Mesenchymal stem cell (in vitro differentiated cells and primary cell): ENCODE data around the gene FBXO41.

ENCODE experiments used
- DNase-seq: peaks from one replicate; pipeline ENCODE4 v3.0.0-alpha.2; 2013
- H2AFZ ChIP-seq: one replicate; pipeline ENCODE4 v1.6.1; 2013; ENCODE audit warnings: low read depth, mild to moderate bottlenecking, control low read depth, inconsistent platforms, low read length, moderate library complexity
- H2AK5ac ChIP-seq: 2 replicates; pipeline ENCODE4 v1.6.1; 2013; ENCODE audit warnings: low read length, moderate library complexity, mild to moderate bottlenecking, inconsistent platforms; ENCODE audit not compliant: severe bottlenecking
- H2BK120ac ChIP-seq: one replicate; pipeline ENCODE4 v1.6.1; 2013; ENCODE audit warnings: low read depth, mild to moderate bottlenecking, inconsistent platforms, low read length, moderate library complexity
- H2BK12ac ChIP-seq, 2 experiments: one replicate each; pipeline ENCODE4 v1.6.1; 2013; ENCODE audit warnings: inconsistent platforms in 2 of 2, low read length in 2 of 2, mild to moderate bottlenecking in 2 of 2, moderate library complexity in 2 of 2, control low read depth in 1 of 2
- H2BK15ac ChIP-seq: one replicate; pipeline ENCODE4 v1.6.1; 2013; ENCODE audit warnings: mild to moderate bottlenecking, low read depth, inconsistent platforms; ENCODE audit not compliant: poor library complexity, severe bottlenecking
- H2BK5ac ChIP-seq: 2 replicates; pipeline ENCODE4 v1.6.1; 2013; ENCODE audit warnings: low read depth, mild to moderate bottlenecking, low read length, control low read depth, inconsistent platforms; ENCODE audit not compliant: poor library complexity, severe bottlenecking
- H3K14ac ChIP-seq, 2 experiments: one replicate each; pipeline ENCODE4 v1.6.1; 2013; ENCODE audit warnings: inconsistent platforms in 2 of 2, low read length in 2 of 2, control low read depth in 1 of 2, mild to moderate bottlenecking in 1 of 2, moderate library complexity in 1 of 2
- H3K18ac ChIP-seq, 2 experiments: one replicate each; pipeline ENCODE4 v1.6.1; 2013; ENCODE audit warnings: inconsistent platforms in 2 of 2, low read length in 2 of 2, control low read depth in 1 of 2, low read depth in 1 of 2, mild to moderate bottlenecking in 1 of 2
- H3K23ac ChIP-seq, 2 experiments: one replicate each; pipeline ENCODE4 v1.6.1; 2013; ENCODE audit warnings: inconsistent platforms in 2 of 2, low read length in 2 of 2, mild to moderate bottlenecking in 2 of 2, moderate library complexity in 2 of 2, control low read depth in 1 of 2
- H3K27ac ChIP-seq: 2 replicates; pipeline ENCODE4 v1.5.1; 2013; ENCODE audit warnings: mild to moderate bottlenecking, moderate library complexity, low read length, control low read depth, inconsistent platforms; ENCODE audit not compliant: poor library complexity, severe bottlenecking
- H3K27me3 ChIP-seq, 2 experiments: 2 replicates each; pipeline versions ENCODE4 v1.6.1 to v1.7.0; 2013; ENCODE audit warnings: low read length in 2 of 2, mild to moderate bottlenecking in 2 of 2, moderate library complexity in 2 of 2, control low read depth in 1 of 2, inconsistent platforms in 1 of 2; ENCODE audit not compliant: control insufficient read depth in 1 of 2, insufficient read depth in 1 of 2
- H3K36me3 ChIP-seq, 2 experiments: 2 replicates each; pipeline versions ENCODE4 v1.6.1 to v1.7.0; 2013; ENCODE audit warnings: low read length in 2 of 2, control low read depth in 1 of 2, inconsistent platforms in 1 of 2, low read depth in 1 of 2, mild to moderate bottlenecking in 1 of 2; ENCODE audit not compliant: insufficient read depth in 2 of 2, control insufficient read depth in 1 of 2
- H3K4ac ChIP-seq, 2 experiments: one replicate each; pipeline ENCODE4 v1.6.1; 2013; ENCODE audit warnings: inconsistent platforms in 2 of 2, low read length in 2 of 2, mild to moderate bottlenecking in 2 of 2, moderate library complexity in 2 of 2, control low read depth in 1 of 2, low read depth in 1 of 2
- H3K4me1 ChIP-seq: 2 replicates; pipeline ENCODE4 v1.6.1; 2013; ENCODE audit warnings: low read depth, low read length, control low read depth; ENCODE audit not compliant: control insufficient read depth, insufficient read depth
- H3K4me2 ChIP-seq: 2 replicates; pipeline ENCODE4 v1.6.1; 2013; ENCODE audit warnings: low read length, mild to moderate bottlenecking, inconsistent platforms; ENCODE audit not compliant: poor library complexity, severe bottlenecking
- H3K4me3 ChIP-seq, 2 experiments: 2 replicates each; pipeline versions ENCODE4 v1.5.1 to v1.7.0; 2013; ENCODE audit warnings: low read length in 2 of 2, mild to moderate bottlenecking in 2 of 2, control low read depth in 1 of 2, low read depth in 1 of 2; ENCODE audit not compliant: insufficient read depth in 1 of 2
- H3K79me1 ChIP-seq: replicated peaks from 2 replicates; pipeline ENCODE4 v1.6.1; 2013; ENCODE audit warnings: mild to moderate bottlenecking, control low read depth, low read length, inconsistent platforms; ENCODE audit not compliant: poor library complexity, severe bottlenecking
- H3K9ac ChIP-seq: 2 replicates; pipeline ENCODE4 v1.7.0; 2013; ENCODE audit warnings: mild to moderate bottlenecking, low read length, moderate library complexity
- H3K9me3 ChIP-seq: 2 replicates; pipeline ENCODE4 v1.7.0; 2013; ENCODE audit warnings: mild to moderate bottlenecking, low read length; ENCODE audit not compliant: control insufficient read depth
- H4K8ac ChIP-seq: one replicate; pipeline ENCODE4 v1.6.1; 2013; ENCODE audit warnings: inconsistent platforms, mild to moderate bottlenecking, low read length, moderate library complexity
- H4K91ac ChIP-seq: one replicate; pipeline ENCODE4 v1.6.1; 2013; ENCODE audit warnings: mild to moderate bottlenecking, low read length, inconsistent platforms
- WGBS: methylation state at CpG from one replicate; pipeline ENCODE4 v1.1.7; 2013; ENCODE audit warnings: mixed read lengths; 5-methylcytosine and 5-hydroxymethylcytosine counted together

The FBXO41 gene

GRCh38 chr2:73233154-73233931, 50.9 kb downstream of the FBXO41 start, which contains the start of gene PRADC1:
Gene PRADC1 (minus strand): TSS chr2:73233239. CDS start chr2:73233160, 79 bp downstream.
- Histone ChIP-seq H3K23ac (peak within 1 kb of the TSS in 1 of 2 experiments; percentile 48), H4K8ac (peak within 1 kb of the TSS; percentile 93), H3K4me3 (peak within 1 kb of the TSS; percentile 83 to 89), H4K91ac (peak within 1 kb of the TSS; percentile 88), H2BK5ac (peak within 1 kb of the TSS; percentile 8), H3K4ac (peak within 1 kb of the TSS; percentile 37 to 61), H3K4me1 (peaks cover 14% of the 10 kb centered on the region), H3K18ac (peak within 1 kb of the TSS; percentile 37 to 93), H3K9ac (peak within 1 kb of the TSS; percentile 96), H3K9me3 (no peaks in the 10 kb centered on the region), H3K27ac (peak within 1 kb of the TSS; percentile 76), H2AK5ac (no peak within 1 kb of the TSS), H2BK15ac (peak within 1 kb of the TSS; percentile 37), H3K27me3 (no peaks in the 10 kb centered on the region), H3K14ac (peak within 1 kb of the TSS in 1 of 2 experiments; percentile 83), H3K36me3 (peaks cover 8 to 17% of the 10 kb centered on the region in 2 experiments), H2AFZ (peak within 1 kb of the TSS; percentile 79), H3K4me2 (peak within 1 kb of the TSS; percentile 93), H2BK12ac (peak within 1 kb of the TSS in 1 of 2 experiments; percentile 33), H2BK120ac (no peak within 1 kb of the TSS), H3K79me1 (peaks cover 10% of the 10 kb centered on the region)
- DNase-seq, result peak; percentile 100
- under 1% methylated on average over 59 of the region's 67 CpGs for WGBS

GRCh38 chr2:73232403-73233153, 51.7 kb downstream of the FBXO41 start:
- H3K4ac ChIP-seq, result peak overlapping the region in 1 of 2 experiments; percentile 1
- peak overlapping the region; percentile 79 for H2AFZ ChIP-seq
- whole genome bisulfite sequencing, result 5% methylated on average over 26 of the region's 37 CpGs
- H3K36me3 ChIP-seq, result peaks cover 16 to 25% of the 10 kb centered on the region in 2 experiments
- H3K23ac ChIP-seq, result peak overlapping the region in 1 of 2 experiments; percentile 2
- no peak overlapping the region for H4K91ac ChIP-seq
- H3K27ac ChIP-seq, result no peak overlapping the region
- no peaks in the 10 kb centered on the region for H3K9me3 ChIP-seq
- no peak overlapping the region for H2BK120ac ChIP-seq
- peak overlapping the region; percentile 86 for H3K9ac ChIP-seq
- H3K4me1 ChIP-seq, result peaks cover 14% of the 10 kb centered on the region
- no peaks in the 10 kb centered on the region for H3K27me3 ChIP-seq
- H2BK12ac ChIP-seq, result peak overlapping the region in 1 of 2 experiments; percentile 6
- no peak overlapping the region for H2AK5ac ChIP-seq
- H3K18ac ChIP-seq, result peak overlapping the region in 1 of 2 experiments; percentile 34
- H2BK5ac ChIP-seq, result no peak overlapping the region
- peak overlapping the region; percentile 83 to 89 for H3K4me3 ChIP-seq
- peaks cover 10% of the 10 kb centered on the region for H3K79me1 ChIP-seq
- peak overlapping the region; percentile 93 for H3K4me2 ChIP-seq
- DNase-seq, result no peak
- H2BK15ac ChIP-seq, result no peak overlapping the region
- no peak overlapping the region for H4K8ac ChIP-seq
- peak overlapping the region in 1 of 2 experiments; percentile 83 for H3K14ac ChIP-seq

- no peak for DNase-seq
- Histone ChIP-seq H3K9me3 (no peaks in the 10 kb centered on the region), H3K4ac (no peak overlapping the region), H3K27me3 (no peaks in the 10 kb centered on the region), H2BK120ac (no peak overlapping the region), H2BK12ac (no peak overlapping the region), H3K23ac (no peak overlapping the region), H2BK5ac (no peak overlapping the region), H4K91ac (no peak overlapping the region), H3K14ac (no peak overlapping the region), H3K4me2 (no peak overlapping the region), H3K79me1 (peaks cover 10% of the 10 kb centered on the region), H2AK5ac (no peak overlapping the region), H3K4me1 (peaks cover 4% of the 10 kb centered on the region), H4K8ac (no peak overlapping the region), H3K4me3 (no peak overlapping the region), H3K27ac (no peak overlapping the region), H3K18ac (no peak overlapping the region), H2AFZ (no peak overlapping the region), H2BK15ac (no peak overlapping the region), H3K36me3 (peaks cover 53 to 61% of the 10 kb centered on the region in 2 experiments), H3K9ac (no peak overlapping the region)
- 92% methylated on average over 11 of the region's 14 CpGs for WGBS
Observed at GRCh38 chr2:73228631-73229030, 55.6 kb downstream of the FBXO41 start.

DNA sequence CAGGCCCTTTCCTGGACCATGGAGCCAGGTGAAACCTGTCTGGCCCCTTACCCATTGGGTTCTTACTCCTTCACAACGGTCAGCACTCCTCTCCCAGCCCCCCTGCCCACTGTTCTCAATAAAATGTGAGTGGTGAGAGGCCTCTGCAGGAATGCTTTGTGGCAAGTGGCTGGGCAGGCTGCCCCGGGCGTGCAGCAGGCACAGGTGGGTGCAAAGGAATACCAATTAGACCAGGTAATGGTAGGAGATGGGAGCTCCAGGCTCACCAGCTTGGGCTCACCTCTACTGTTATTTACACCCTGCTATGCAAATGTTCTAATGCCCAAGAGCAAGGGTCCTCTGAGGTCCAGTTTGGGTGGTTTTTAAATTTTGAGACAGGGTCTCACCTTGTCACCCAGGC, 57.2 kb downstream of the FBXO41 start:
- Histone ChIP-seq H3K36me3 (peaks cover 69 to 76% of the 10 kb centered on the region in 2 experiments), H2BK12ac (no peak overlapping the region), H3K79me1 (peaks cover 3% of the 10 kb centered on the region), H4K91ac (no peak overlapping the region), H3K9ac (no peak overlapping the region), H3K4ac (no peak overlapping the region), H3K14ac (no peak overlapping the region), H3K9me3 (no peaks in the 10 kb centered on the region), H3K27ac (no peak overlapping the region), H2AFZ (no peak overlapping the region), H3K4me2 (no peak overlapping the region), H3K4me1 (no peaks in the 10 kb centered on the region), H2BK120ac (no peak overlapping the region), H3K4me3 (no peak overlapping the region), H2AK5ac (no peak overlapping the region), H3K27me3 (no peaks in the 10 kb centered on the region), H2BK15ac (no peak overlapping the region), H4K8ac (no peak overlapping the region), H3K23ac (no peak overlapping the region), H2BK5ac (no peak overlapping the region), H3K18ac (no peak overlapping the region)
- WGBS, result 100% methylated on average over 2 of the region's 3 CpGs
- no peak for DNase-seq
